GM12875 (cell line): ENCODE measurements around the gene PCSK6.
"Not testable (repeated sequence)": the region's sequence is repeated elsewhere in the genome, so short reads cannot be mapped to it uniquely, and the experiment has no call there.

ENCODE experiments used
- H3K4me3 ChIP-seq: one replicate; pipeline ENCODE4 v1.5.1; 2011; ENCODE audit warnings: low read depth, low read length, control low read depth
- TF ChIP-seq, protein P1 (sequence below): IDR thresholded peaks from 2 replicates; pipeline ENCODE4 v1.5.1; 2011; ENCODE audit warnings: low read depth, mild to moderate bottlenecking, control low read depth, inconsistent platforms, low read length, moderate library complexity, borderline replicate concordance; ENCODE audit not compliant: insufficient read depth

The PCSK6 gene

DNA sequence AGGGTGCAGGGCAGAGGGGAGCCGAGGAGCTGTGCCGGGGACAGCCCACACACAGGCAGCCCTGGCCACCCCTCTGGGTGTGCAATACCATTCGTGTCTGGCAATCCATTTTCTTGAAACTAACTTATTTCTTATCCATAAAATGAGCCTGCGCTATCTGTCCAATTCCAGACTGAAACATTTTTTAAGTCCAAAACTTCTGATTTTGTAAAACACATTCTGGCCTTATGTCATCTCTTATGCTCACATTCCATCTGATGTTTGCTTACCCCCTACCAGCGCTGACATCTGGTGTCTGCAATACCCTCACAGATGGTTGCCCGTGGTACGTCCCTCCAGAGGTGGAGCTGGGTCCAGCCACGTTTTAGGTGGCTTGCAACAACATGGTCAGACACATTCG lies 31.8 kb downstream of the PCSK6 start:
- no peak overlapping the region for H3K4me3 ChIP-seq
- TF ChIP-seq, protein P1, sequence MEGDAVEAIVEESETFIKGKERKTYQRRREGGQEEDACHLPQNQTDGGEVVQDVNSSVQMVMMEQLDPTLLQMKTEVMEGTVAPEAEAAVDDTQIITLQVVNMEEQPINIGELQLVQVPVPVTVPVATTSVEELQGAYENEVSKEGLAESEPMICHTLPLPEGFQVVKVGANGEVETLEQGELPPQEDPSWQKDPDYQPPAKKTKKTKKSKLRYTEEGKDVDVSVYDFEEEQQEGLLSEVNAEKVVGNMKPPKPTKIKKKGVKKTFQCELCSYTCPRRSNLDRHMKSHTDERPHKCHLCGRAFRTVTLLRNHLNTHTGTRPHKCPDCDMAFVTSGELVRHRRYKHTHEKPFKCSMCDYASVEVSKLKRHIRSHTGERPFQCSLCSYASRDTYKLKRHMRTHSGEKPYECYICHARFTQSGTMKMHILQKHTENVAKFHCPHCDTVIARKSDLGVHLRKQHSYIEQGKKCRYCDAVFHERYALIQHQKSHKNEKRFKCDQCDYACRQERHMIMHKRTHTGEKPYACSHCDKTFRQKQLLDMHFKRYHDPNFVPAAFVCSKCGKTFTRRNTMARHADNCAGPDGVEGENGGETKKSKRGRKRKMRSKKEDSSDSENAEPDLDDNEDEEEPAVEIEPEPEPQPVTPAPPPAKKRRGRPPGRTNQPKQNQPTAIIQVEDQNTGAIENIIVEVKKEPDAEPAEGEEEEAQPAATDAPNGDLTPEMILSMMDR, result no peak

DNA sequence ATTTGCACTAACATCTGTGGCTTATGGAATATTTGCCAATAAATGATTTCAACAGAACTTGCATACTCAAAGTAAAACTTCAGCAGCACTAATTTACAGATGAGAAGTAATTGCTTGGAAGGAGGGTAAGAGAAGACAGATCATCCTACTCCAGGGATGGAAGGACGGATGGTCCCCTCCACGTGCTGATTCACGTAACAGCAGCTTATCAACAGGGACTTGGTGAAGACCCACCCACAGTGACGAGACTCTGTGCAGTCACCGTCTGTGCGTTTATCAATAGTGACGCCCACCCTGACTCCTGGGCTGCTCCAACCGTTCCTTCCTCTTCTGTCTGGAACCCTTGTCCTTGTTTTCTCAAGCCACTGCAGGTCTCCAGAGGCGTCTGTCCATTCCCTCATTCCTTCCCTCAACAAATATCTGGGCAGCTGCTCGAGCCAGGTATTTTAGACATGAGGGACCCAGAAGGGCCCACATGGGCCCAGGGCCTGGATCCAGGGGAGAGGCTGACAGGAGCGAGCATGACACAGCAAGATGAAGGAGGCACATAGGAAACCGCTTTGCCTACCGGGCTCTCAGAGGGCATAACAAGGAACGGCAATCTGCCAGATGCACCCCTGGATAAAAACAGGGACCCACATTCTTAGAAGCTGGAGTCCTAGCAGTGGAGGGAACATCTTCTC lies 33.3 kb downstream of the PCSK6 start:
- TF ChIP-seq, protein P1, result no peak
- no peak overlapping the region for H3K4me3 ChIP-seq

DNA sequence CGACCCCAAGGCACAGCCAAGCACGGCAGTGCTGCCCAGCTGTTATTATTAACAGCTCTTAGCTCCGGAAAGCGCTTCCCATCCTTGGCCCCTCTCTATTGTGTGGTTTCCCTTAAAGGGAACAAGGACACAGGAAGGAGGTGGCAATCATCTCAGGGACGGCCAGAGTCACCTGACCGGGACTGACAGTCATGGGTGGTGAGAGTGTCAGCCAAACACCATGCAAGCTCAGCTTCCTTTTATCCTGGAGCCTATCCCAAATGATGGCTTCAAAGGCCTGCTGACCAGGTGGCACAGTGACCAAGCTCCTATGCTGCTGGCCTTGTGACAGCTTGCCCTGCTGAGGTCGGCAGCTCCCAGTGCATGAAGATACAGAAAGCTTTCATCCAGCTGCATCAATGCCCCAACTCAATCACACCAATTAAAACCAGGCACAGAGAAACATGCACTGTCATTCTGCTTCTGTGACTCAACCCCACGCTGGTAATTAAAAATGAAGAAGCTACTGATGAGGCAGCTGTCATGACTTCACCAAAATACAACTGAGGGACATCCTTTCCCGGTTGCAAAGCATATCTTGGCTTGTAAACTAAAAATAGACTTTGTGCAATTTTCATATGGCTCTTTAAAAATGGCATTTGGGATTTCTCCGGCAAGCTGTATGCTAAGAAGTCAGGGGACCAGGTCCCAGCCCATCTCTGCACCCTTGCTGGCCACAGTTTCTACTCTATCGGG lies 34.0 kb downstream of the PCSK6 start:
- TF ChIP-seq, protein P1, result no peak

DNA sequence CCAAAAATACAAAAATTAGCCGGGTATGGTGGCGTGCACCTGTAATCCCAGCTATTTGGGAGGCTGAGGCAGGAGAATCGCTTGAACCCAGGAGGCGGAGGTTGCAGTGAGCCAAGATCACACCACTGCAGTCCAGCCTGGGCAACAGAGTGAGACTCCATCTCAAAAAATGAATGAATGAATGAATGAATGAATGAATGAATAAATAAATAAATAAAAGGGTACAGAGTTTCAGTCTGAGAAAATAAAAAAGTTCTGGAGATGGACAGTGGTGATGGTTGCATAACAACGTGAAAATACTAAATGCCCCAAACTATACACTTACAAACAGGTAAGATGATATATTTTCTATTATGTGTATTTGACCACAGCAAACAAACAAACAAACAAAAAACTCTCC lies 34.7 kb downstream of the PCSK6 start:
- not testable (repeated sequence) for H3K4me3 ChIP-seq

More for the DNA sequence above, 34.0 kb downstream of the PCSK6 start:
- no peak overlapping the region for H3K4me3 ChIP-seq

DNA sequence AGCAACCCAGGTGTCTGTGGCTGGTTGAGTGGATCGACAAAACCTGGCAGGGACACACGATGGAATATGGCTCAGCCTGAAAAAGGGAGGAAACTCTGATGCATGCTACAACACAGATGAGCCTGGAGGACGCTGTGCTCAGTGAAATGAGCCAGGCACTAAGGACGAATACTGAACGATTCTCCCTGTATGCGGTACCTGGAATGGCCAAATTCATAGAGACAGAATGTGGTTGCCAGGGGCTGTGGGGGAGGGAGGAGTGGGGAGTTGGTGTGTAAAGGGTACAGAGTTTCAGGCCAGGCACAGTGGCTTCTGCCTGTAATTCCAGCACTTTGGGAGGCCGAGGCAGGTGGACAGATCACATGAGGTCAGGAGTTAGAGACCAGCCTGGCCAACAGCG lies 35.1 kb downstream of the PCSK6 start:
- no peak overlapping the region for H3K4me3 ChIP-seq
- TF ChIP-seq, protein P1, result no peak

DNA sequence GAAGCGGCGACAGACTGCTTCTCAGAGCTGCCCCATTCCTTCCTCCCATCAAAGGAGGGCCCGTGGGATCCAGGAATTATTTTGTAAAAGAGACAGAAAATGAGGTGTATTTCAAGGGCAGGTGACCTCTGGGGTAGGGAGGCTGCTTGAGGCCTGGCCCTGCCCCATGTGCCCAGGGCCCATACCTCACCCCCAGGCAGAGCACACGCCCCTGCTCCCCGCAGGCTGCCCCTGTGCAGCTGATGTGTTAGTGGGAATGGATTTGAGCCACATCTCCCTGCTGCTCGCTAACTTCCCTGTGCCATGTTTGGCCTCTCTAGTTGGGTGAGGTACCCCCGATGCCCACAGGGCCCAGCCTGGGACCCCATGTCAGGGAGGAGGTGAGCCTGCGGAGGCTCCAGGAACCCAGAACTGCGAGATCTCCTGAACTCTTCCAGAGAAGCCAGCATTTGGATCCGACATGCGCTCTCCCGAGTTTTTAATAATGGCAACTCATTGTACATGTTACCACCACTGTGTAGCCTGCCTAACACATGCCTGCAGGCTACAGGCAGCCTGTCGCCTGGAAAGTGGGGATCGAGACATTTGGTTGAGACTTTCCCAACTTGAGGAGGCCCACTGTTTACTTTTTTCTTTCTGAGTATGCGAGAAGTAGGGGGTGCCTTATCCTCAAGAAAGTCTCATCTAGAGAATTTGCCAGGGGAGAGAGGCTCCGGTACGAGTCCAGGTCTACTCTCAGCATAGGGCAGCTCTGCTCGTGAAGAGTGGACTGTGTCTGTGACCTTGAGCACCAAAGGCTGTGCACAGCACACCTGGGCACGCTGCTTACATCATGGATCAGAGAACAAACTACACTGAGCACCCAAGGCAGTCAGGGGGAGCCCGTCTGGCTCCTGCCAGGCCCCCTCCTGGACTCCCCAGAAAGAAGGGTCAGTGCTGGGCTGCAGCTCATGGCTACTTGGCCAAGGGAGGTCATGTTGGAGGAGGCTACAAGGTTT lies 36.1 kb downstream of the PCSK6 start:
- no peak overlapping the region for H3K4me3 ChIP-seq
- TF ChIP-seq, protein P1, result no peak

DNA sequence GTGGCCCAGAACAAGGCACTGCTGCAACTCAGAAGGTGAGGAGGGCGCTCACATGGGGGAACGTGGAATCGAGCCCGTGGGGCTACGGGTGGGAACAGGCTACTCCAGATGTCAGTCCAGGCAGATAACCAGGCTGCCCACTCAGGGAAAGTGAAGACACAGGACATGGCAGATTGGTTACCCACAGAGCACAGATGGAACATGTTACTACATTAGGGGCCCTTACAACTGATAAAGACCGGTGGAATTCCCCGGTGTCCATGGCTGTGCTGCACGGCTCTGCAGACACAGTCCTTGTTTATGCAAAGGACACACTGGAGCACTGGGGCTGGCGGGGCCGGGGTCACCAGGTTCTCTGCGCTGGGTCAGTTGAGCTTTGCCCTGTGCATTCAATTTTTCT lies 36.9 kb downstream of the PCSK6 start:
- no peak overlapping the region for H3K4me3 ChIP-seq
- TF ChIP-seq, protein P1, result no peak
